ENCODE results near the gene ABHD12B. TPM values are rescaled to one million over a fixed set of nuclear protein-coding genes. Genes with fewer than 3 reads are reported as not detected.
"Not testable (repeated sequence)": the region's sequence is repeated elsewhere in the genome, so short reads cannot be mapped to it uniquely, and the experiment has no call there.

Gene ABHD12B
- total RNA-seq, 2 experiments from 2014 or later = not detected

GRCh38 chr14:50875359-50876070 is 3.7 kb downstream of the ABHD12B start:
- H3K9me3 Mint-ChIP-seq = no peaks in the 10 kb centered on the region
- peaks cover 82% of the 10 kb centered on the region for H3K27me3 Mint-ChIP-seq
- peaks cover 39% of the 10 kb centered on the region for H3K4me1 Mint-ChIP-seq
- peak overlapping the region; percentile 5 for H3K4me3 Mint-ChIP-seq
- ChIA-PET POLR2A (no interaction called here), CTCF (interaction anchor here (0.6 to 1.1 kb wide), 2 partner anchors 15 to 18 kb away, joined by 3 to 4 read pairs; no protein-coding TSS in a partner anchor)
- H3K27ac Mint-ChIP-seq = no peak overlapping the region
- peak; percentile 85 for DNase-seq
- no peaks in the 10 kb centered on the region for H3K36me3 Mint-ChIP-seq (ENCODE audit: low read depth)

GRCh38 chr14:50882932-50883826 is 11.3 kb downstream of the ABHD12B start:
- Mint-ChIP-seq H3K27ac (no peak overlapping the region), H3K9me3 (no peaks in the 10 kb centered on the region), H3K36me3 (ENCODE audit: low read depth) (no peaks in the 10 kb centered on the region), H3K4me3 (no peak overlapping the region), H3K27me3 (peaks cover 50% of the 10 kb centered on the region), H3K4me1 (no peaks in the 10 kb centered on the region)
- CTCF ChIA-PET = no interaction called here
- DNase-seq = no peak
- POLR2A ChIA-PET = no interaction called here

GRCh38 chr14:50883827-50884197 is 12.0 kb downstream of the ABHD12B start:
- H3K4me3 Mint-ChIP-seq = no peak overlapping the region
- DNase-seq = no peak
- H3K36me3 Mint-ChIP-seq (ENCODE audit: low read depth) = no peaks in the 10 kb centered on the region
- no peaks in the 10 kb centered on the region for H3K9me3 Mint-ChIP-seq
- ChIA-PET CTCF (no interaction called here), POLR2A (no interaction called here)
- H3K4me1 Mint-ChIP-seq = no peaks in the 10 kb centered on the region
- peaks cover 48% of the 10 kb centered on the region for H3K27me3 Mint-ChIP-seq
- no peak overlapping the region for H3K27ac Mint-ChIP-seq

GRCh38 chr14:50887476-50887875 is 15.6 kb downstream of the ABHD12B start:
- CTCF ChIA-PET = interaction anchor here (0.6 kb wide), 1 partner anchor 33 kb away, joined by 3 read pairs; no protein-coding TSS in a partner anchor

GRCh38 chr14:50892255-50892654 is 20.4 kb downstream of the ABHD12B start:
- Mint-ChIP-seq H3K27ac (no peak overlapping the region), H3K4me3 (no peak overlapping the region), H3K36me3 (ENCODE audit: low read depth) (no peaks in the 10 kb centered on the region), H3K9me3 (no peaks in the 10 kb centered on the region), H3K4me1 (no peaks in the 10 kb centered on the region), H3K27me3 (peaks cover 6% of the 10 kb centered on the region)
- no peak for DNase-seq
- POLR2A ChIA-PET = no interaction called here
- CTCF ChIA-PET = no interaction called here

More at GRCh38 chr14:50887476-50887875, 15.6 kb downstream of the ABHD12B start:
- no peak for DNase-seq
- POLR2A ChIA-PET = no interaction called here
- no peaks in the 10 kb centered on the region for H3K4me1 Mint-ChIP-seq
- H3K36me3 Mint-ChIP-seq (ENCODE audit: low read depth) = no peaks in the 10 kb centered on the region
- no peaks in the 10 kb centered on the region for H3K9me3 Mint-ChIP-seq
- no peak overlapping the region for H3K27ac Mint-ChIP-seq
- no peak overlapping the region for H3K4me3 Mint-ChIP-seq
- H3K27me3 Mint-ChIP-seq = peaks cover 24% of the 10 kb centered on the region

- H3K4me3 Mint-ChIP-seq; DNase-seq; H3K4me1 Mint-ChIP-seq; H3K9me3 Mint-ChIP-seq; POLR2A ChIA-PET; CTCF ChIA-PET; H3K27me3 Mint-ChIP-seq; H3K36me3 Mint-ChIP-seq (ENCODE audit: low read depth); H3K27ac Mint-ChIP-seq: not testable (repeated sequence)
Observed at GRCh38 chr14:50896421-50896820, 24.6 kb downstream of the ABHD12B start.

GRCh38 chr14:50897005-50897404 is 25.2 kb downstream of the ABHD12B start:
- H3K36me3 Mint-ChIP-seq (ENCODE audit: low read depth); POLR2A ChIA-PET; H3K4me1 Mint-ChIP-seq; H3K27me3 Mint-ChIP-seq; H3K9me3 Mint-ChIP-seq; H3K27ac Mint-ChIP-seq; H3K4me3 Mint-ChIP-seq; DNase-seq: not testable (repeated sequence)
- CTCF ChIA-PET = interaction anchor here (0.7 kb wide), 1 partner anchor 217 kb away, joined by 4 read pairs; no protein-coding TSS in a partner anchor

- H3K27ac Mint-ChIP-seq = no peak overlapping the region
- DNase-seq = no peak
- ChIA-PET POLR2A (no interaction called here), CTCF (no interaction called here)
- H3K36me3 Mint-ChIP-seq (ENCODE audit: low read depth) = no peaks in the 10 kb centered on the region
- no peaks in the 10 kb centered on the region for H3K9me3 Mint-ChIP-seq
- H3K4me1 Mint-ChIP-seq = no peaks in the 10 kb centered on the region
- H3K4me3 Mint-ChIP-seq = no peak overlapping the region
- peaks cover 10% of the 10 kb centered on the region for H3K27me3 Mint-ChIP-seq
Observed at GRCh38 chr14:50897658-50898175, 25.9 kb downstream of the ABHD12B start.

- ChIA-PET CTCF (no interaction called here), POLR2A (no interaction called here)
- DNase-seq = no peak
- no peaks in the 10 kb centered on the region for H3K36me3 Mint-ChIP-seq (ENCODE audit: low read depth)
- H3K4me1 Mint-ChIP-seq = no peaks in the 10 kb centered on the region
- no peak overlapping the region for H3K4me3 Mint-ChIP-seq
- H3K9me3 Mint-ChIP-seq = peaks cover 4% of the 10 kb centered on the region
- H3K27me3 Mint-ChIP-seq = peaks cover 17% of the 10 kb centered on the region
- no peak overlapping the region for H3K27ac Mint-ChIP-seq
Observed at GRCh38 chr14:50901361-50901760, 29.5 kb downstream of the ABHD12B start.

- H3K4me3 Mint-ChIP-seq = no peak overlapping the region
- POLR2A ChIA-PET = no interaction called here
- H3K27ac Mint-ChIP-seq = no peak overlapping the region
- H3K9me3 Mint-ChIP-seq = peaks cover 4% of the 10 kb centered on the region
- CTCF ChIA-PET = interaction anchor here (1.1 to 1.2 kb wide), 2 partner anchors 13 to 16 kb away, joined by 3 read pairs; no protein-coding TSS in a partner anchor
- DNase-seq = no peak
- H3K4me1 Mint-ChIP-seq = no peaks in the 10 kb centered on the region
- H3K36me3 Mint-ChIP-seq (ENCODE audit: low read depth) = no peaks in the 10 kb centered on the region
- peaks cover 21% of the 10 kb centered on the region for H3K27me3 Mint-ChIP-seq
Observed at GRCh38 chr14:50904719-50905118, 32.9 kb downstream of the ABHD12B start.

- Mint-ChIP-seq H3K4me1 (no peaks in the 10 kb centered on the region), H3K27ac (no peak overlapping the region), H3K36me3 (ENCODE audit: low read depth) (no peaks in the 10 kb centered on the region), H3K27me3 (peaks cover 22% of the 10 kb centered on the region), H3K4me3 (no peak overlapping the region), H3K9me3 (peaks cover 4% of the 10 kb centered on the region)
- POLR2A ChIA-PET = no interaction called here
- CTCF ChIA-PET = interaction anchor here (1.6 kb wide), 1 partner anchor 14 kb away, joined by 3 read pairs; no protein-coding TSS in a partner anchor
- DNase-seq = no peak
Observed at GRCh38 chr14:50906326-50907065, 34.6 kb downstream of the ABHD12B start.

- ChIA-PET POLR2A (no interaction called here), CTCF (no interaction called here)
- no peaks in the 10 kb centered on the region for H3K36me3 Mint-ChIP-seq (ENCODE audit: low read depth)
- H3K27ac Mint-ChIP-seq = no peak overlapping the region
- no peak overlapping the region for H3K4me3 Mint-ChIP-seq
- no peaks in the 10 kb centered on the region for H3K9me3 Mint-ChIP-seq
- H3K27me3 Mint-ChIP-seq = peaks cover 13% of the 10 kb centered on the region
- H3K4me1 Mint-ChIP-seq = no peaks in the 10 kb centered on the region
- no peak for DNase-seq
Observed at GRCh38 chr14:50910495-50911420, 38.9 kb downstream of the ABHD12B start.

Data from activated CD4-positive, alpha-beta T cell treated with anti-CD3 and anti-CD28 coated beads, Interleukin-2, amount 10 ng/mL, durations not matched to agents 7 days and 5 days (primary cell).